HEK293 (cell line): ENCODE data around the gene SEC24C.

ENCODE experiments used
- ZNF121 ChIP-seq: fragments of 450-650 bp; formaldehyde crosslinking; IDR thresholded peaks from 2 replicates; pipeline ENCODE4 v1.5.1; 2016; ENCODE audit warnings: missing biosample characterization, missing genetic modification characterization
- ZNF670 ChIP-seq: fragments of 450-650 bp; formaldehyde crosslinking; IDR thresholded peaks from 2 replicates; pipeline ENCODE4 v1.5.1; 2016; ENCODE audit warnings: missing biosample characterization, missing genetic modification characterization, low read depth

- TF ChIP-seq ZNF121 (tag by site-specific recombination), result no peak
- no peak for TF ChIP-seq ZNF670 (tag by site-specific recombination)
Observed at GRCh38 chr10:73796766-73797165, 52.6 kb downstream of the SEC24C start.
